ENCODE results near the gene SUN1. TPM values are rescaled to one million over a fixed set of nuclear protein-coding genes. Genes with fewer than 3 reads are reported as not detected.

The SUN1 gene
- total RNA-seq, 4 donors from 2014 or later: 139 to 624 (median 446) TPM

- intact Hi-C loops (cut with DNase I; ENCODE audit: low total_unique reads): no loop called here
- peak; percentile 53 to 61 for DNase-seq
- Histone ChIP-seq H3K4me1 (peaks cover 0 to 4% of the 10 kb centered on the region in 2 donors), H3K36me3 (no peaks in the 10 kb centered on the region), H3K27ac (peak overlapping the region; percentile 97 to 99), H3K9me3 (no peaks in the 10 kb centered on the region), H3K27me3 (no peaks in the 10 kb centered on the region), H3K4me3 (peak overlapping the region; percentile 34 to 43)
- TF ChIP-seq CTCF (IDR thresholded peaks at IDR 0.05): no peak
- peak in 1 of 2 donors; percentile 26 for TF ChIP-seq POLR2A (IDR thresholded peaks at IDR 0.05)
Observed at GRCh38 chr7:815284-816216, 16.7 kb upstream of the SUN1 start.

- peaks cover 0 to 4% of the 10 kb centered on the region in 2 donors for H3K4me1 ChIP-seq
- H3K27me3 ChIP-seq: no peaks in the 10 kb centered on the region
- no peaks in the 10 kb centered on the region for H3K9me3 ChIP-seq
- H3K4me3 ChIP-seq: peak overlapping the region; percentile 73 to 89
- H3K27ac ChIP-seq: peak overlapping the region; percentile 97 to 99
- peak; percentile 98 for DNase-seq
- no peak for TF ChIP-seq CTCF (IDR thresholded peaks at IDR 0.05)
- TF ChIP-seq POLR2A (IDR thresholded peaks at IDR 0.05): peak; percentile 91 to 94
- intact Hi-C loops (cut with DNase I; ENCODE audit: low total_unique reads): no loop called here
- H3K36me3 ChIP-seq: no peaks in the 10 kb centered on the region
Observed at GRCh38 chr7:816300-816750, 16.0 kb upstream of the SUN1 start.

- Histone ChIP-seq H3K9me3 (no peaks in the 10 kb centered on the region), H3K27me3 (no peaks in the 10 kb centered on the region), H3K36me3 (no peaks in the 10 kb centered on the region), H3K4me3 (peak overlapping the region; percentile 73 to 89), H3K4me1 (peaks cover 0 to 4% of the 10 kb centered on the region in 2 donors), H3K27ac (peak overlapping the region; percentile 91 to 97)
- peak in 1 of 2 donors; percentile 10 for TF ChIP-seq POLR2A (IDR thresholded peaks at IDR 0.05)
- TF ChIP-seq CTCF (IDR thresholded peaks at IDR 0.05): no peak
- intact Hi-C loops (cut with DNase I; ENCODE audit: low total_unique reads): no loop called here
- no peak for DNase-seq
Observed at GRCh38 chr7:816751-817671, 15.3 kb upstream of the SUN1 start.

GRCh38 chr7:818031-818699 is 14.1 kb upstream of the SUN1 start:
- no peak for DNase-seq
- H3K27ac ChIP-seq: peak overlapping the region in 1 of 2 donors; percentile 97

More at GRCh38 chr7:818031-818699, 14.1 kb upstream of the SUN1 start:
- TF ChIP-seq POLR2A (IDR thresholded peaks at IDR 0.05) (no peak), CTCF (IDR thresholded peaks at IDR 0.05) (peak in 3 of 4 experiments; percentile 16 to 34 (median 17))
- H3K9me3 ChIP-seq: no peaks in the 10 kb centered on the region
- H3K4me3 ChIP-seq: peak overlapping the region; percentile 73 to 89
- H3K36me3 ChIP-seq: no peaks in the 10 kb centered on the region
- peaks cover 0 to 10% of the 10 kb centered on the region in 2 donors for H3K4me1 ChIP-seq
- H3K27me3 ChIP-seq: no peaks in the 10 kb centered on the region
- intact Hi-C loops (cut with DNase I; ENCODE audit: low total_unique reads): no loop called here

Measured in uterus (tissue), 4 donors.